Prostate gland (tissue), 2 donors: ENCODE results near the gene ABHD3.

Source experiments
- CTCF ChIP-seq, 4 experiments: fragments of 200-600 bp in 2 of 4; fragments of 450-650 bp in 2 of 4; sonication (generic) in 2 of 4; IDR thresholded peaks; 1 replicate in 3 of 4; 2 replicates in 1 of 4; pipeline ENCODE4 v1.5.1; 2016 to 2019; ENCODE audit warnings: antibody characterized with exemption in 4 of 4, mild to moderate bottlenecking in 2 of 4, moderate library complexity in 2 of 4
- POLR2AphosphoS5 ChIP-seq: sonication (generic); formaldehyde crosslinking; IDR thresholded peaks from one replicate; pipeline ENCODE4 v1.6.1; 2017; ENCODE audit warnings: antibody characterized with exemption

DNA sequence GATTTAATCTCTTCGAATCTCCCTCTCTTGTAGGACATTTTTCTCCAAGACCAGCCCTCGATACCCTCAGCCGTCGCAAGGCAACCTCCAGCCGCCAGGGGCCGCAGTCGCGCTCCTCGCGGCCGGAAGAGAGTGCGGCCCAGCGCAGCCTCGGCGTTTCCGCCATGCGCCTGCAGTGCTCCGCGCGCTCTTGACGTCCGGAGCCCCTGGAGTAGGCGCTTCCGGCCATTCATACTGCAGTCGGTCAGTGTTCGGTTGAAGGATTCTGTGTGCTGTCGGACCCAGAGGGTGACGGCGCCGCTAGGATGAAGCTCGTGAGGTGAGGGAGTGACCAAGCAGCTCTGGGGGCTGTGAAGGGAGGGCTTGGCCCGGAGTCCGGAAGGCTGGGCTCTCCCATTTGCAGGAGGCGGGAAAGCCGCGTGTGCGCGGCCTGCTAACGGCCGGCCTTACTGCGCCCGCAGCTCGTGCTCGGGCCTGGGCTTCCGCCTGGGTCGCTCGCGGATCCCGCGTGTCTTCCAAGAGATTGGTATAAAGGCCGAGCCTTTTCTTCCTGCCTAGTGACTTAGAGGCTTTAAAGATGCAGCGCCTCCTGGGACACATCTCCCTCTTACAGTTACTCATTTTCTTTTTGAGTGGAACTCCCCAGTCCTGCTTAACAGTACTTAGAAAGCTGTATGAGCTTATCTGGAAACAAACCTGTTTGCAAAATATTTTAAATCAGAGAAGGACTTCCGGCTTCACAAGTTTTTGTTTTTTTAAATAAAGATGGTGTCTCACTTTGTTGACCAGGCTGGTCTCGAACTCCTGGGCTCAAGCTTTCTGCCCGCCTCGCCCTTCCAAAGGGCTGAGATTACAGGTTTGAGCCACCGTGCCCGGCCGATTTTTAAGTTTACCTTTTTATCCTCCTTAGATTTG lies 92.2 kb downstream of the ABHD3 start, which contains the start of gene SNRPD1:
- TF ChIP-seq CTCF (IDR thresholded peaks at IDR 0.05): peak; percentile 82 to 95 (median 95)
- TF ChIP-seq POLR2AphosphoS5: peak; percentile 92
